ENCODE data around the gene DIP2A. TPM values are rescaled to one million over a fixed set of nuclear protein-coding genes. Genes with fewer than 3 reads are reported as not detected.

The DIP2A gene
- 40.1 TPM for total RNA-seq

GRCh38 chr21:46458315-46459023 lies at the start of gene DIP2A:
TSS of gene DIP2A (plus strand) at chr21:46458891. CDS start at chr21:46459132, 241 bp downstream.

GRCh38 chr21:46604975-46605766 lies 146.5 kb downstream of the DIP2A start, which contains the start of gene S100B:
TSS of gene S100B (minus strand) at chr21:46605082. CDS start at chr21:46602415, 2,667 bp downstream.

Small RNA genes within 50 kb of the gene (small RNA-seq; reads per million reads assigned to genes)
- gene RNU6-396P: not detected

Other genes with a start within 250 kb of the DIP2A start
- gene LSS, start 230.1 kb upstream of the DIP2A start, total RNA-seq: 44.3 TPM
- 72.9 TPM for gene MCM3AP, start 173.3 kb upstream of the DIP2A start, total RNA-seq
- gene YBEY, start 172.5 kb upstream of the DIP2A start, total RNA-seq: 13.1 TPM
- 4.8 TPM for gene C21orf58, start 135.0 kb upstream of the DIP2A start, total RNA-seq
- 21.0 TPM for gene PCNT, start 134.7 kb upstream of the DIP2A start, total RNA-seq
- gene S100B, start 146.2 kb downstream of the DIP2A start, total RNA-seq: 57.0 TPM
- gene PRMT2, start 176.8 kb downstream of the DIP2A start, total RNA-seq: 212 TPM